ENCODE results near the gene NCKAP5L.

NCKAP5L gene

DNA sequence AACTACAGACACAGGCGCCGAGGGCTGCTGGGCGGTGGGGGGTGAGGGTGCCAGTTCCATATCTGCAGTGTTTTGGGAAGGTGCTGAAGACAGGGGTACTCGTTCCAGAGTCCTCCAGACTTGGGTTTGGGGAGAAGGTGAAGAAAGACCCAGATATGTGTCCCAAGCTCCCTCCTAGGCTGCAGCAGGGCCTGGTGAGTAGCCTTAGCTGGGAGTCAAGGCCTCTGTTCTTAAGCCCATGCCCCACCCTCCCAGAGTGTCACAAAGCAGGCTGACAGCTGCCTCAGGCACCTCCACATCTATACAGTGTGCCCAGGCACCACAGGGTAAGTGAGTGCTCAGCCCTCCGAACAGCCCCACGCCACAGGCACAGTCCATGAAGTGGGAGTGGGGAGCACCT lies 4.3 kb downstream of the NCKAP5L start:
- no peak for DNase-seq

DNA sequence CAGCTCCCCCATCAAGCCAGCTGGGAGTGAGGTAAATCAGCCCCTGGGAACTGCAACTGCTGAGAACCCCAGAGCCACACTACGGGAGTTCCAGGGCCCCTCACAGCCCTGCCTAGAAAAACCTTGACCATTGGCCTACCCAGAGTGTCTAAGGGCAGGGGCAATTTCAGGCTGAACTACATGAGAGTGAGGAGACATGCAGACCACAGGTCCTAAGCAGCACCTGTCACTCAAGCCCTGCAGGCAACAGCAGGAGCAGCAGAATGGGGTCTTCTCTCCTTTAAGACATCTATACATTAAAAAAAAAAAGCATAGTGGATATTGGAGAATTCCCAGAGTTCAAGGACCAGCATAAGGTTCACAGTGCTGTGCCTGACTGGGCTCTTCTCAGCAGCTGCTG lies 4.9 kb downstream of the NCKAP5L start:
- no peak for DNase-seq

DNA sequence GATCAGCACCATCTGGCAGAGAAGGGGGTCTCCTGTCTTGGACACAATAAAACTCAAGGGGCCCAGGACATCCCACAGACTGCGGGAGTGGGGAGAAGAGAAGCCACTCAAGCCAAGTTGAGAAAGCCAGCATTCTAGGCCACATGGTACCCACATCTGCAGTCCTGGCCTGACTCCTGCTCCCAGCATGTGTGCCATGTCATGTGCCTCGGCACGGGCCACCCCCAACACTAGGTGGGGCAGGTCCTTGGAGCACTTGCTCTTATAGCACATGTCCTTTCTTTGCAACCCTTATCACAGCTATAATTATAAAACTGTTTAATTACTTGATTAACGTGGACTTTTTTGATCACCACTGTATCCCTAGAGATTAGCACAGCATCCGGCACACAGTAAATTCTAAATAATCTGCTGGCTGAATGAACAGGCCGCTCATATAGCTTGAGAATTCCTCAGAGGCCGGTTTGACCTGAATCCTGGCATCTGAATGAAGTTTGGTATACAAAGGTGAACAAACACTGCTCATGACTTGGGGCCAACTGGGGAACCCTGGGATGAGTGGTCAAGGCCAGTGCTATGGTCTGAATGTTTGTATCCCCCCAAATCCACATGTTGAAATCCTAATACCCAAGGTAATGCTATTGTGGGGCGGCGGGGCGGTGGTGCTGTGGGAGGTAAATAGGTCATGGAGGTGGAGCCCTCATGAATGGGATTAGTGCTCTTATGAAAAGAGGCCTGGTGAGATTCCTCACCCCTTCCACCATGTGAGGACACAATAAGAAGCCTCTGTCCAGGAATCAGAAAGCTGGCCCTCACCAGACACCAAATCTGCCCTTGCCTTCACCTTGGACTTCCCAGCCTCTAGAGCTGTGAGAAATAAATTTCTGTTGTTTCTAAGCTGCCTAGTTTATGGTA lies 6.6 kb downstream of the NCKAP5L start:
- no peak for DNase-seq

DNA sequence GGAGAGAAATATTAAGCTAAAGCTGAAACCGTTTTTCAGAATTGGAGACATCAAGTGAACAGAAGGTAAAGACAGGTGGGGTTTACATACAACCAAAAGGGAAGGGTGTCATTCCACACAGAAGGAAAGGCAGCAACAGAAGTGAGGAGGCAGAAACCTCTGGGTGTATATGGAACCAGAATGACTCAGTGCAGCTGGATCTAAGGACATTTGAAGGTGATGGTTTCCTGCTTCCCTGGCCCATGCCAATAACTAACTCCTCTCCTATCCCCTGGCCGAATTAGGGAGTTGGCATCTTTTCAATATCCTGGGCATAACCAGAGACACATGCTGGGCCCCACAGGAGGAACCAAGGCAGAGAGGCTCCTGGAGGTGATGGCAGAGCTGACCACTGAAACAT lies 8.4 kb downstream of the NCKAP5L start:
- DNase-seq = no peak

DNA sequence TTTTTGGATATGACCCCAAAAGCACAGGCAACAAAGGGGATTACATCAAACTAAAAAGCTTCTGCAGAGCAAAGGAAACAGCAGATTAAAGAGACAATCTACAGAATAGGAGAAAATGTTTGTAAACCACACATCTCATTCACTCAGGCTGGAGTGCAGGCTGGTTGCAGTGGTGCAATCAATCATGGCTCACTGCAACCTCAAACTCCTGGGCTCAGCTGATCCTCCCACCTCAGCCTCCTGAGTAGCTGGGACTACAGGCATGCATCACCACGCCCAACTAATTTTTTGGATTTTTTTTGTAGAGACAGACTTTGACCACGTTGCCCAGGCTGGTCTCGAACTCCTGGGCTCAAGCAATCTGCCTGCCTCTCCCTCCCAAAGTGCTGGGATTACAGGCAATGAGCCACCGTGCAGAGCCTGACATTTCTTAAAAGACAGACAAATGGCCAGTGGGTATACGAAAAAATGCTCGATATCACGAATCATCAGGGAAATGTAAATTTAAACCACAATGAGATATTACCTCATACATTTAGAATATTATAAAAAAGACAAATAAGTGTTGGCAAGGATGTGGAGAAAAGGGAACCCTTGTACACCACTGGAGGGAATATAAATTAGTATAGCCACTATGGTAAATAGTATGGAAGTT lies 9.8 kb downstream of the NCKAP5L start:
- no peak for DNase-seq

DNA sequence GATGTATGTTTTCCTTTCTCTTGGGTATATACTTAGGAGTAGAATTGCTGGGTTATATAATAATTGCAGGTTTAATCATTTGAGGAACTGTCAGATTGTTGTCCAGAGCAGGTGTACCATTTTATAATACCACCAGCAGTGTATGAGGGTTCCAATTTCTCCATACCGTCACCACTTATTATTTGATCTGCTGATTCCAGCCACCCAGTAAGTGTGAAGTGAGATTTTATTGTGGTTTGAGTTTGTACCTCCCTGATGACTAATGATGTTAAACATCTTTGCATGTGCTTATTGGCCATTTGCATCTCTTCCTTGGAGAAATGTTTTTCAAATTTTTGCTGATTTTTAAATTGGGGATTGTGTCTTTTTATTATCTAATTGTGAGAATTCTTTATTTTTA lies 15.1 kb downstream of the NCKAP5L start:
- no peak for DNase-seq

DNA sequence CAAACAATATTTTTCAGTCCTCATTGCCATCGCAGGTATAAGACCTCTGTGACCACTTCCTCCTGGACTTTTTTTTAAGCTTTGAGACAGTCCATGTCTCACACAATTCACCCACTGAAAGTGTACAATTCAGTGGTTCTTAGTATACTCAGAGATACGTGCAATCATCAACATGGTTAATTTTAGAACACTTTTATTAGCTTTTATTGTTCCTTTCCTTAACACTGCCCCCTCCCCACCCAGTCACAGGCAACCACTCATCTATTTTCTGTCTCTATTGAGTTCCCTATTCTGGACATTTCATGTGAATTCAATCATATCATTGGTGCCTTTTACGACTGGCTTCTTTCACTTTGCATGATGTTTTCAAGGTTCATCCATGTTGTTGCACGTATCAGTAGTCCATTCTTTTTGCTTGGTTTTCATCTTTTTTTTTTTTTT lies 16.2 kb downstream of the NCKAP5L start:
- no peak for DNase-seq

DNA sequence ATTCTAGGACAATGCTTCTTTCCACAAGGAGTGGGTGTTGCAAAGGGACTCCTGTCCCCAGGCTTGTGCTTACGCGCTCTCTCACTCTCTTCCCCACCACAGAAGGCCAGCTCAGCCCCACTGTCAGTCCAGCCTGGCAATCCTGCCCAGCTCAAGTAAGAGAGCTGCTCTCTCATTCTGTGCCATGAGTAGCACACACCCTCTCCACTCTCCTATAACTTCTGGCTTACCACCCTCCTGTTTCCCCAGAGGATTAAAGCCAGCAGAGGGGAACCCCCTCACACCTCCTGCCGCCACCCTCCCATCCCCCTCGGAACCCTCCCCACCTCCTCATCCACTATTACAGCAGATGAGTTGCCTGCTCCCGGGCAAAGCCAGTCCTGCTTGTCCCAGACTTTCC lies 17.1 kb downstream of the NCKAP5L start:
- DNase-seq = no peak

DNA sequence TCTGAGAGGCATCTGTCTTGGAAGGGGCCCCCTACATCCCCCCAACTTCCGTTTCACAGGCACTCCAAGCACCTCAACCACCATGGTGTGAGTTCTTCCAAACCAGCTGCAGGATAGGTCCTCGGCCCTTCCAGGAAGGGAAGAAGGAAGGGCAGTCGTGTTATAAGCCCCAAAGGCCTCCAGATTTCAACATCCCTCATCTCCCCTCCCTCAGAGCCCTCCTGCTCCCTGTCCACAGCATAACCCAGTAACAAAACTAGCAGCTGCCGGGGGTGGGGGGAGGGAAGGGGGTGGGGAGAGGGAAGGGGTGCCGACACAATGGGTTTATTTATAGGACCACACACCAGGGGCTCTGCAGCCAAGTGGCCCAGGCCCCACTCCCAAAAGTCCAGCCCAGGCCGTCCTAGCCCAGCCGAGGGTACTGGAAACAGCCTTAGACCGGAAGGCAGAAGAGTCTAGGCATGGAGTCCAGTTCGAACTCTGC lies 18.3 kb downstream of the NCKAP5L start:
- DNase-seq = no peak

DNA sequence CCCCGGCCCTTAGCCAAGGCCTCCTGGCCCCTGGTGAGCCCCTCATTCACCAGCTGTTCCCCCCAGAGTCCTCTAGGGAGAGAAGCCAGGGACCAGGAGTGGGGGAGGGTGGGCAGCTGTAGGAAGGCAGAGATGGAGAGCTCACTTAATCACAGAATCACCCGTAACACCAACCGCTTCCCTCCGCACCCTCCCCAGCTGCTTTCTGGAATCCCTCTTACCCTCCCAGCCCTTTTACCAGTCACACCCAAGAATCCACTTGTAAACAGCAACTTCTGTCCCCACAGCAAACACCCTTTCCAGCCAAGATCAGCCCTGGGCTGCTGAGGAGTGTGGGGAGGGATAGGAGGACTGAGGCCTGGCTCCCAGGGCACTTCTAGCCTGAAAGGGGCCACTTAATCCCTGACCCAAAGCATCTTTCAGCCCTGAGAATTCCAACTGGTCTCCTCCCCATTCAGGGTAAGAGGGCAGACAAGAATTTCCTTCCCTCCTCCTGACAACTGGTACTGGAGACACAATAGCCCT lies 18.8 kb downstream of the NCKAP5L start:
- no peak for DNase-seq

DNA sequence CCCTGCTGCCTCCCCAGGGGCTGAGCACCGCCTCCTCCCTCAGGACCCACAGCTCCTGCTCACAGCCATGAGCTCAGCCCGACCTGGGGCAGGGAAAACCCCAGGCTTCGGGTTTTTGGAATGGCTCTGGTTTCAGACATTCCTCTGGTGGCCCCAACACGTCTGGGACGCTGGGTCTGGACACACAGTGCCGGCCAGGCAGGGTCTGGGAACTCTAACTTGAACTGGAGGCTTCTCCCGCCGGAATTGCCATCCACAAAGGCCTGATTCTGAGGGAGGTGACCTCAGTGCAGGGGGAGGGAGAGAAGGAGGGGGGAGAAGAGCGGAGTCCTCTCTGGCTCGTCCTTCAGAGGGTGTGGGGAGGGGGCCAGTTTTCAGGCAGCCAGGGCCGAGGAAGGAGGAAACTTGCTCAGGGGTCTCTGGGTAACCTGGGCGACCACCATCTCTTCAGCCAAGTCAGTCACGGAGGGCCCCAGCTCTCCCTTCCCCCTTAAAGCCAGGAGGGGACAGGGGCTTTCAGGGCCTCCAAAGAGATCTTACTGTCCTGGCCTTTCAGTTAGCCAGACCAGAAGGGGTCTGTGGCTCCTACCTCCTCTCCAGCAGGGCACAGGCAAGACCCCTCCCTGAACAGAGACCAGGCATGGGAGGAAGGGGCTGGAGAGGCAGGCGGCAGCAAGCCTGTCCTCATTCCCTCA lies 19.4 kb downstream of the NCKAP5L start:
- DNase-seq = no peak

DNA sequence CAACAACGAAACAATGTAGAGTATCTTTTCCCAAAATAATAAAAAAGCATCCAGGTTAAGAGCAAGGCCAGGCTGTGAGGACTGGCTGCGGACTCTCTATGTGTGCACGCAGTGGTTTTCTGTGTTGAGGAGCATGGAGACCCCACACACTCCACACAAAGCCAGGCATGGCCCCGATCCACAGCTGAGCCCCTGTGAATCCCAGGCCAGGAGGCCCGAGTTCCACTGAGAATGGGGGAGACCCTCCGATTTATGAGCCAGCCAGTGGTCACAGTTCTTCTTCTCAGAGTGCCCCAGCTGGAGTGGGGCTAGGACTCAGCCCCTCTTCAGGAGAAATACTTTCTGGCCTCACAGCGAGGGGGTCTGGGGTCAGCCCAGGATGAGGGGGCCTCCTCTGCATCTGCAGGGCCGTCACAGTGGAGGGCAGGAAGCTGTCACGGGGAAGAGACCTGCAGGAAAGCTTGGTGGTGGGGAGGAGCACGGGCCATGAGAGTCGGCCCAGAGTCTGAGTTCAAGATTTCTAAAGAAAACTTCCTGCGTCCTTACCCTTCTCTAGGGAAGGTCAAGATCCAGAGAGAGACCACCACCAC lies 20.1 kb downstream of the NCKAP5L start:
- DNase-seq = no peak

DNA sequence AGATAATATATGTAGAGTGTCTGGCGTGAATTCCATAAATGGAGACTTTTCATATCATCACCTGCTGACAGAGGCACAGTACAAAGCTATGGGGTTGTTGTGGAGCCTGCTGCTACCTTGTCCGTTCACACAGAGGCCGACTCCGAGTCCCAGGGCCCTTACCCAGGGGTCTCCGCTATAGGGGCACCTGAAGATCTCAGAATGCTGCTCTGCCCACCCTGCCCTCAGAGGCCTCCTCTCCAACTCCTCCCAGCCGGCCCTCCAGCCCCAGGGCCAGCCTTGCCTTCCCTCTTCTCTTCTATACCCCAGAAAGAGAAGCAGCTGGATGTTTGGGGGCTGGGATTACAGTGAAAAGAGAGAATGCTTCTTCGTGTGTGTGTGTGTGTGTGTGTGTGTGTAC lies 21.3 kb downstream of the NCKAP5L start:
- DNase-seq = no peak

DNA sequence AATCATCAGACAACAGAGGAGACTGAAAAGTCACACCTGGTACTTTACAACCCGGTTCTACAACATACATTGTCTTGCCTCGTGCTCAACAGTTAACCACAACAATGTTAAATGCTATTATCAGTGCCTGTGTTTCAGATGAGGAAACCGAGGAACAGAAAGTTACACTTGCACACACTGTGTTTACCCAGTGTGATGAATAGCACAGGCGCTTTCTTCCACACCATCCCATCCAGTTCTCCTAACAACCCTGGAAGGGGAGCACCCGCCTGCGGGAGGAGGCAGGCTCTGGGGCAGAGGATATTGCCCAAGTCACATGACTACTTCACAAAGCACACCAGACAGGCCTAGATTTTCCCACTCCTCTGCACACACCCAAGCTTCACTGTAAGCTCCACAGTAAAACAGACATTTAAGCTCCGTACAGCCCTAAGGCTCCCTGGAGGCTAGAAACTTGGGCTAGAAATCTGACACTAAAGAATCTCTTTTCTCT lies 21.8 kb downstream of the NCKAP5L start:
- no peak for DNase-seq

DNA sequence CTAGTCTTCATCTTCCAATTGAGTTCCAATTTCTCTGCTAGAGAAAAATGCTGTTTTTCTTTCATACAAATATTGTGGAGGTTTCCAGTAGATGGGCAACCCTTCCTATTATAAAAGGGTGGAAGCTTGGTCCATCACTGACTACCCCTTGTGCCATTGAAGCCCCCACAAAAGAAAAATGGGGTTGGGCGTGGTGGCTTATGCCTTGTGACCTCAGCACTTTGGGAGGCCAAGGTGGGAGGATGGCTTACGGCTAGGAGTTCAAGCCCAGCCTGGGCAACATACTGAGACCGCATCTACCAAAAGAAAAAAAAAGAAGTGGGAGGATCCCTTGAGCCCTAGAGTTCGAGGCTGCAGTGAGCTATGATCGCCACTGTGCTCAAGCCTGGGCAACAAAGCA lies 22.8 kb downstream of the NCKAP5L start:
- DNase-seq = no peak

DNA sequence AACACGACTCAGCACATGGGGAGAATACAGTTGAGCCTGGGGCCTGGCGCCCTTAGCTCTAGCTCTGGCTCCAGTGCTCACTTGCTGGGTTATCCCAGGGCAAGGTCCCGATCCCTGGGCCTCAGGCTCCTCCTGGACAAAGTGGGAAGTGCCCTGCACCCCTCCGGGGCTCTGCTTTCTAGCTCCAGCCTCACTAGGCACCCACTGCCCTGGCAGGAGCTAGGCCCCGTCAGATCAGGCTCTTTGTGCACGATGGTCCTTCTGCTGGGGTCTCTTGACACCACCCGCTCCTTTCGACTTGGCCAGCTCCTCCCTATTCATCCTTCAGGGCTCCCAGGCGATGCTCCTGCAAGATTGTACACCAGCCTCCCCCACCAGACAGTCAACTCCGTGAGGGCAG lies 23.4 kb downstream of the NCKAP5L start:
- DNase-seq = no peak

DNA sequence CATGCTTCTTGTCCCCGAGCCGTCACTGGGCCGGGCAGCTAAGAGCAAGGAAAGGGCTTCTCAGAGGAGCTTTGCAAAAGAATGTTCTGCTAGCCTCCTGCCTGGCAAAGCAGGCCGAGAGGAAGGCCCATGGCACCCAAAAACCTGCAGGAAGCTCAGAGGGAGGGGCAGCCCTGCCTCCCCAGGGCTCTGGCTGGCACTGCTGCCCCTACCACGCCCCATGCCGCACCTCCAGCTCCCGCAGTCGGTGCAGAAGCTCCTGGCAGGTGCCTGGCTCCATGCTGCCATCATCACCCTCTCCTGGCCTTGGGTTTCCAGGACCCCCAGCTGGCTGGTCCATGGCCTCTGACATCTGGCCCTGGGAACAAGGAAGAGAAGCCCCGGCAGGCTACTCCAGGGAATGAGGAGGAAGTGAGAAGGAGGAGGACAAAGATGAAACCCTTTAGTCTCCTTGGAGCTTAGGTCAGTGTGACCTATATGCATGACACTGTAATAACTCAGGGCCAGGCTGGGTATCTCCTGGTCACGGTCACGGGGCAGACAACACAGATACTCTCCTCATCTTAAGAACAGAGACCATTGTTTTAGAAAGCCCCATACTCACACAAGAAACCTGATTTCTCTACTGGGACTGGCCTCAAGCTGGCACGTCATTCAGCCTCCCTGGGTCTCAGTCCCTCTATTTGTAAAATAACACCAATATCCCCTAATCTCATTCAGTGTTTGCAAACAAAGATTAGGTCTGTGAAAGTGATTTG lies 24.3 kb downstream of the NCKAP5L start:
- DNase-seq = no peak

DNA sequence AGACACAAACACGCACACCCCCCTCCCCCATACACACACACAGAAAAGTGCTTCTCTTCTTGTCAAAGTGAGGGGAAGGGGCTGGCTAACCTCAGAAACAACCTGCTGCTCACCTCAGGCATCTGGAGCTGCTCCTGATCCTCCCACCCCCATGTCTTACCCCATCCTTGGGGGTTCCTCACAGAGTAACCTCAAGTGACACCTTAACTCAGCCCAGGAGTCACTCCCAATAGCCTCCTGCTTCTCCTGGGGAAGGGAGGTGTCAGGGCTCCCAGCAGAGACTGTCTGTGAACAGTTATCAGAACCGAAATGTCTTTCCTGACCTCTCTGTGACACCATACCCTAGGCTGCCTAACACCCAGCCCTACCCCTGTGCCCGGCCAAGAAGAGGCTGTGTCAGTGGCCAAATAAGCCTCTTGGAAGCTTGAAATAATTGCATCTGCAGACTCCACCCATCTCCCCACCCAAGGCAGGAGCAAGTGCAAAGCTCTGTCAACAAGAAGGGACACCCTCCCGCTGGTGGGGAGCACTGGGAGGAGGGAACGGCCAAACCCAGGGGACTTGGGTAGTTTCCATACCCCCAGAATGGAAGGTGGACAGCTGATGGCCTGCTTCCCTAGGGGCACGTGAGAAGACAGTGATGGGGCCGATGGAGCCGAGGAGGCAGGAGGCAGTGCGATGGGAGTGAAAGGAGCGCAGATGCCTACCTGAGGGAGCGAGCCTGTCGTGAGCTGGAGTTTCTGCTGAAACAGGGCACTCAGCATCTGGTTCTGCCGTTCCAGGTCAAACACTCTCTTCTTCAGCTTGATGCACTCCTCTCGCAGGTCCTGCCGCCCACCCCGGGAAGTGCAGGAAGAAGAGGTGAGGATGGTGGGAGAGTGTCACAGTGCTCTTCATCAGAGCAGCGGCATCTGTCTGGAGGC lies 26.8 kb downstream of the NCKAP5L start:
- no peak for DNase-seq

DNA sequence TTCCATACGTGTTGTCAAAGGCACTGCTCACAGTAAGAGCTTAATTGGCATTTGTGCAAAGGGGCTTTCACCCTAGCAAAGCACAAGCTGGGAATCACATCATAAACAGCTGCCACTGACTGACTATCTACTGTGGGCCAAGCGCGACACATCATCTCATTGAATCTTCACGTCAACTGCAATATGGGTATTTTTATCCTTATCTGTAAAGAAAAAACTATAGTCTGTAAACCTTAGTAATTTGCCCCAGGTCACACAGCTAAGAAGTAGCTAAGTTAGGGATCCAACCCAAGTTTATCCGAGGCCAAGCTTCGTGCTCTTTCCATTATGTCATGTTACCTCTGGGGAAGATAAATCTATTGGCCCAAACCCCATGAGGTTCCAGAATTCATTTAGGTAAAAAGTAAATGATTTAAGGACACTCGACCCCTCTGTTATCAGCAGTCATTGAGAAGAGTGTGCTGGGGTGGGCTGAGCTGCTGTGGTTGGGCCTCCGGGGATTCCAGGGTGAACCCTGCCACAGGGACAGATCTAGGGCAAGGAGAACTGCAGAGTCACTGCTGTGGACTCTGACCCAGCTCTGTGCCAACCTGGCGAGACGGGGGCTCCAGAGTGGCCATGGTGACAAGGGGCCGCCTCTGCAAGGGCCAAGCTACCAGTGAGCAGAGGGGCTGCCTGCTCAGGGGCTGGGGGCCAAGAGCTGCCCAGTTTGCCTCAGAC lies 27.6 kb downstream of the NCKAP5L start:
- no peak for DNase-seq

DNA sequence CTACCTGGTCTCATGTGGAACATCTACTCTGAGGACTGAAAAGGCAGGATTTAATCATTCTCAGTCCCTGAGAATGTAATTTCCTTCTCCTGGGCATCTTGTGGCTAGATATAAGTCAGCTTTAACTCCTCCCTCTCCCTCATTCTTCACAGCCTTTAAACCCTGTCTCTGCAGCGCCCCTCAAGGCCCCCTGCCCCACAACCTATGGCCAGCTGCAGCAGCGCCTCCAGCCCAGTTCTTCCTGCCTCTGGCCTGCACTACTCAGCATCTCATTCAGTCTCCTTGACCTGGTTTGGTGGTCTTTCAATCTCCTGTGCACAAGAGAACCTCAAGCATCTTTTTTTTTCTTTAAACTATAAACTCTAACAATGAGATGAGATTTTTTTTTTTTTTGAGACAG lies 29.3 kb downstream of the NCKAP5L start:
- DNase-seq = no peak
